SJSA1 (cell line): ENCODE data around the gene CLSTN3. TPM values are rescaled to one million over a fixed set of nuclear protein-coding genes. Genes with fewer than 3 reads are reported as not detected.
"Not testable (repeated sequence)": the region's sequence is repeated elsewhere in the genome, so short reads cannot be mapped to it uniquely, and the experiment has no call there.

Source experiments
- DNase-seq, 2 experiments: peaks; one replicate each; pipeline ENCODE4 v3.0.0-alpha.2; 2015 to 2020; ENCODE audit warnings: low spot score in 2 of 2, low read depth in 1 of 2
- H3K27ac ChIP-seq: fragments of 250-450 bp; sonication (Bioruptor Pico); 2 replicates; pipeline ENCODE4 v1.5.1; 2020; ENCODE audit warnings: mild to moderate bottlenecking, moderate library complexity
- H3K27me3 ChIP-seq: fragments of 250-450 bp; sonication (Bioruptor Pico); replicated peaks from 2 replicates; pipeline ENCODE4 v1.5.1; 2020; ENCODE audit warnings: mild to moderate bottlenecking, moderate library complexity
- H3K36me3 ChIP-seq: fragments of 250-450 bp; sonication (Bioruptor Pico); 2 replicates; pipeline ENCODE4 v1.5.1; 2020; ENCODE audit warnings: mild to moderate bottlenecking
- H3K4me1 ChIP-seq: fragments of 250-450 bp; sonication (Bioruptor Pico); replicated peaks from 2 replicates; pipeline ENCODE4 v1.6.1; 2021; ENCODE audit warnings: mild to moderate bottlenecking
- H3K4me3 ChIP-seq: fragments of 250-450 bp; sonication (Bioruptor Pico); 2 replicates; pipeline ENCODE4 v1.5.1; 2020; ENCODE audit warnings: mild to moderate bottlenecking
- H3K9me3 ChIP-seq: fragments of 250-450 bp; sonication (Bioruptor Pico); replicated peaks from 2 replicates; pipeline ENCODE4 v1.5.1; 2020; ENCODE audit warnings: mild to moderate bottlenecking
- total RNA-seq: library from RNA; depleted of rRNA; stranded (reverse); fragments of >200 nt; shearing (Covaris generic); gene quantifications from 2 replicates; pipeline ENCODE4 v1.2.3, GENCODE V29; 2014

Gene CLSTN3
- total RNA-seq, 1 experiment from 2014 or later = 0.82 TPM

DNA sequence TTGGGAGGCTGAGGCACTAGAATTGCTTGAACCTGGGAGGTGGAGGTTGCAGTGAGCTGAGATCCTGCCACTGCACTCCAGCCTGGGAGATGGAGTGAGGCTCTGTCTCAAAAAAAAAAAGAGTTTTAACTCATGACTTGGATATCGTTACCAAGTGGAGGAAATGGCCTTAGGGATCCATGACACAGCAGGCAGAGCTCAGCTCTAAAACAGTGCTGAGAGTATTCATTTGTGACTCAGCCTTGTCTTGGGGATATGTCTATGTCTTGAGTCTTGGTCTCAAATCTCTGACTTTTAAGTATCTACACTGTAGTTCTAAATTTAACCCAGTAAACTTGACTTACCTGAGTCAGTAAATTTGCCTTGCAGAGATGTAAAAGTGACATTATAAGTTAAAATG is 50.5 kb downstream of the CLSTN3 start:
- Histone ChIP-seq H3K9me3 (0 out of 2 replicates have a peak, but pooled peaks cover 3% of the 10 kb centered on the region), H3K27me3 (no peaks in the 10 kb centered on the region; the same call in 1 of the 2 replicates), H3K36me3 (no peaks in the 10 kb centered on the region), H3K4me1 (no peaks in the 10 kb centered on the region), H3K4me3 (no peak overlapping the region), H3K27ac (no peak overlapping the region)
- no peak for DNase-seq

DNA sequence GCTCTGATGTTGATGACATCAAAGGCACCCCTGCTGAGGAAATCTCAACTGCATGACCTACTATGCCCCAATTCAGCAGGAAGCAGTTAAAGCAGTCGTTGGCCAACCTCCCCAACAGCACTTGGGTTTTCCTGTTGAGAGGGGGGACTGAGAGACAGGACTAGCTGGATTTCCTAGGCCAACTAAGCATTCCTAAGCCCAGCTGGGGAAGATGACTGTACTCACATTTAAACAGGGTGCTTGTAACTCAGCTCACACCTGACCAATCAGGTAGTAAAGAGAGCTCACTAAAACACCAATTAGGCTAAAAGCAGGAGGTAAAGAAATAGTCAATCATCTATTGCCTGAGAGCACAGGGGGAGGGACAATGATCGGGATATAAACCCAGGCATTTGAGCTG is 55.9 kb downstream of the CLSTN3 start:
- DNase-seq, H3K9me3 ChIP-seq: not testable (repeated sequence)

DNA sequence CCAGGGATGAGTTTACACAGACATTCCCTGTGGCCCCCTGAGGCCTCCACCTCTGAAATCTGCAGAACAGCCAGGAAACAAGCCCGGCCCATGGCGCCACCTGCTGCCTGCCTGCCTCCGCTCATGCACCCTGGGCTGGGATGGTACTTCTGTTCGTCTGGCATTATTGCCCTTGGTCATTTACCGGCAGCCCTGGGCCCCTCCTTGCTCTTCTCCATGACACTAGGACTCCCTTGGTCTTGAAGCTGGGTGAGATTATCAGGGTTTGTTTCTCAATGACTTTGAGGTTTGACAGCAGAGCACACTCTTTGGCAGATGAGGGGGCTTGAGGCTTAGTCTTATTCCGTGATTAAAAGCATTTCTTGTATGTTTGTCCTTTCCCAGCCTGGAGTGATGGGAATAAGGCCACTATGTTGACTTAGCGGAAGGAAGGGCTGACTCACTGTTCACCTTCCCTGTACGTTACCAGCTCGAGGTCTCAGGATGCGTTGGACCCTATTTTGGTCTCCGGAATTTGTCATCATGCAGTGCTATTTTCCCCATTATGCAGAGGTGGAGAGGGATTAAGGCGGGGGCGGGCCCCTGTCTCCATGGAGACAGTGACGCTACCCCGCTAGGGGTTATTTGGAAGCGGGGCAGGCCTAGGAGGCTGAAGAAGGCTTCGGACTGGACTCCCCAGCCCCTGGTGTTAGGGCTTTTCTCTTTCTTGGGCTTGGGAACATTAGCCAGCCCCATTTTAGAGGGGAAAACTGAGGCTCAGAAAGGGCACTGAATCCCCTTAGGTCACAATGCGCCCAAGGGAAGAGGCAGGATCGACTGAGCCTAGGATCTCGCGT is 58.6 kb downstream of the CLSTN3 start:
- Histone ChIP-seq H3K9me3 (no peaks in the 10 kb centered on the region), H3K27ac (peak overlapping the region; percentile 54), H3K4me1 (peaks cover 24% of the 10 kb centered on the region), H3K4me3 (peak overlapping the region; percentile 73), H3K36me3 (peaks cover 15% of the 10 kb centered on the region), H3K27me3 (no peaks in the 10 kb centered on the region)
- peak; percentile 63 to 70 for DNase-seq

More for the DNA sequence above, 55.9 kb downstream of the CLSTN3 start:
- H3K36me3 ChIP-seq, H3K4me3 ChIP-seq, H3K27me3 ChIP-seq, H3K27ac ChIP-seq: not testable (repeated sequence)
- H3K4me1 ChIP-seq = peaks cover 24% of the 10 kb centered on the region

DNA sequence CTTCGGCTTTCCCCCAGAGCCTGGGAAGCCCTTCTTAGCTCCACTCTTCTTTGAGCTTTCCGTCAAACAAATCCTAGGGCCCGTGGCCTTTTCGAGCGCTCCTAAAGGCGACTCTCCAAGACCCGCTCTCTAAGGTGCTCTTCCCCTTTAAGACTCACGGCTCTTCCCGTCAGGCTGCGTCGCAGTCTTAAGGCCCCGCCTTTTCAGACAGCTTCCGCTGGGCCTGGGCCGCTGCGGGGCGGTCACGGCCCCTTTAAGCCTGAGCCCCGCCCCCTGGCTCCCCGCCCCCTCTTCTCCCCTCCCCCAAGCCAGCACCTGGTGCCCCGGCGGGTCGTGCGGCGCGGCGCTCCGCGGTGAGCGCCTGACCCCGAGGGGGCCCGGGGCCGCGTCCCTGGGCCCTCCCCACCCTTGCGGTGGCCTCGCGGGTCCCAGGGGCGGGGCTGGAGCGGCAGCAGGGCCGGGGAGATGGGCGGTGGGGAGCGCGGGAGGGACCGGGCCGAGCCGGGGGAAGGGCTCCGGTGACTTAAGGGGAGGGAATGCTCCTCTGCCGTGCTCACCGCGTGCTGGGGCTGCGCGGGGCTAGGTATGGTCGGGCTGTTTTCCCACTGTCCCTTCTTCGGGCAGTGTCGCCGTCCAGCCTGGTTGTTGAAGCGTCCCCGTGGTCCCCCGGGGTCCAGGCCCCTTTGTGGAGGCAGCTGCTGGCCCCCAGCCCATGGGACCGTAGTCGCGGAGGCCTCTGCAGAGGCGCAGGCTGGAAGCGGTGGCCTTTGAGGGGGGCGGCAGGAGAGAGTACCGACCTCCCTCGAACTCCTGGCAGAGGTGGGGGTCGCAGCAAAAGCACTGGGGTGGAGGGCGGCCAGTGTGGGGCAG is 59.5 kb downstream of the CLSTN3 start, which contains the start of gene PEX5:
Gene PEX5 (plus strand): TSS at position 289 of the 870 bp plus-strand sequence. CDS start 692 bp downstream, outside the sequence.
- H3K27ac ChIP-seq = peak within 1 kb of the TSS; percentile 54
- peak within 1 kb of the TSS; percentile 73 for H3K4me3 ChIP-seq
- H3K9me3 ChIP-seq = no peaks in the 10 kb centered on the region
- H3K27me3 ChIP-seq = no peaks in the 10 kb centered on the region
- peaks cover 17% of the 10 kb centered on the region for H3K36me3 ChIP-seq
- DNase-seq = peak; percentile 80 to 89
- H3K4me1 ChIP-seq = peaks cover 24% of the 10 kb centered on the region

DNA sequence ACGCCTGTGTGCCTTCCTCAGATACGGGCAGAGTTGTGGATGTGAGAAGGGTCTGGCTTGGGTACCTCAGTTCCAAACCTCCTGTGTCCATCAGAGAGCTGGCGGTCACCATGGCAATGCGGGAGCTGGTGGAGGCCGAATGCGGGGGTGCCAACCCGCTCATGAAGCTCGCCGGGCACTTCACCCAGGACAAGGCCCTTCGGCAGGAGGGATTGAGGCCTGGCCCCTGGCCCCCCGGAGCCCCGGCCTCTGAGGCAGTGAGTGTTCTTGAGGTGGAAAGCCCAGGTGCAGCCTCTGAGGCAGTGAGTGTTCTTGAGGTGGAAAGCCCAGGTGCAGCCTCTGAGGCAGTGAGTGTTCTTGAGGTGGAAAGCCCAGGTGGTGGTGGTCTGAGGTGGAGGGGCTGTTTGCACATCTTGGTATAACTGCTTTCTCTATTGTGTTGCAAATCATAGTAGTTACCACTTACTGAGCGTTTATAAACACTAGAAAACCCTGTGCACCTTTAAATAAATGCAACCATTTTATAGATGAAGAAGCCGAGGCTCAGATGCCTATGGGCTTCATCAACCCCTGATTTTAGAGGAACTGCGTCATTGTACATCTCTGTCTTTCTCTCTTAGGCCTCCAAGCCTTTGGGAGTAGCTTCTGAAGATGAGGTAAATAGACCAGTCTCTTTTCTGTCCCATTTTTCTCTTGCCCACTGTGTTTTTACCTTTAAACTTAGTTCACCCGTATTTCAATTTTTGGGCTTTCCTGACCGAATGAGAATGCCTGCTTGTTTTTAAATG is 60.3 kb downstream of the CLSTN3 start:
- Histone ChIP-seq H3K36me3 (peaks cover 20% of the 10 kb centered on the region), H3K4me3 (peak overlapping the region; percentile 73), H3K9me3 (no peaks in the 10 kb centered on the region), H3K27ac (no peak overlapping the region), H3K4me1 (peaks cover 24% of the 10 kb centered on the region), H3K27me3 (no peaks in the 10 kb centered on the region)
- DNase-seq = no peak

DNA sequence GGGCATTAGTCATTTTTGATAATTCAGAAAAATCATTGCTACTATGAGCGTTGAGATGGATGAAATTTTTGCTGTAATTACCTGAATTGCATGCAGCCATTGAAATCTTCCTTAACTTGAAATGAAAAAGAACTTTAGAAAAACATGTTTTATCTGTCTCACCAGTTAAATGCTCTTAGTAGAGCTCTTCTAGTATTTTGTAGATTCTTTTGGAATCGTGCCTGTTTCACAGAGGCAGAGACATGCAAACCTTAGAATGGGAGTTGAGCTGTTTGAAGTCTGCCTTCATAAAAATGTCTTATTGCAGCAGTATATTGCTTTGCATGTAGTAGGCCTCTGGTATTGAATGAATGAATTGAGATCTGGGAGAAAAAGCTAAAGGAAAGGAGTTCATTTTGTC is 63.5 kb downstream of the CLSTN3 start:
- no peaks in the 10 kb centered on the region for H3K9me3 ChIP-seq
- no peak overlapping the region for H3K4me3 ChIP-seq
- no peak for DNase-seq
- no peaks in the 10 kb centered on the region for H3K27me3 ChIP-seq
- no peak overlapping the region for H3K27ac ChIP-seq
- peaks cover 20% of the 10 kb centered on the region for H3K36me3 ChIP-seq
- H3K4me1 ChIP-seq = peaks cover 15% of the 10 kb centered on the region

DNA sequence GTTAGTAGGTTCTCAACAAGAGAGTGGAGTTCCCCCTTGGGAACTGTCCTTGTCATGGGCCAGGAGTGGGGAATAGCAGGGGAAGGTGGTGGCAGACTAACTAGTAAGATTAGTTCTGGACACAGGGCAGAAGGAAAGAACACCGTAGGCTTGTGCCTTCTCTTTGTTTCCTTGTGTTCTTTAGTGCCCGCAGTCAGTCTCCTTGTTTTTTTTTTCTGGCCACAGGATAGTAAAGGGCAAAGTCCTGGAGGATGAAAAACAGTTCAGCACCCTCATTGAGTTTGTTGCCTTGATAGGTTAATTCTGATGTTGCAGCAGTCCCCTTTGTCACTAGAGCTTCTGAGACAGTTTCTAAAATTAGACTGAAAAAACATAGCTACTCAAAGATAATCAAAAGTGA is 67.7 kb downstream of the CLSTN3 start:
- peaks cover 27% of the 10 kb centered on the region for H3K36me3 ChIP-seq
- no peak overlapping the region for H3K4me3 ChIP-seq
- H3K9me3 ChIP-seq = no peaks in the 10 kb centered on the region
- no peak for DNase-seq
- H3K27ac ChIP-seq = no peak overlapping the region
- H3K4me1 ChIP-seq = no peaks in the 10 kb centered on the region
- H3K27me3 ChIP-seq = no peaks in the 10 kb centered on the region

DNA sequence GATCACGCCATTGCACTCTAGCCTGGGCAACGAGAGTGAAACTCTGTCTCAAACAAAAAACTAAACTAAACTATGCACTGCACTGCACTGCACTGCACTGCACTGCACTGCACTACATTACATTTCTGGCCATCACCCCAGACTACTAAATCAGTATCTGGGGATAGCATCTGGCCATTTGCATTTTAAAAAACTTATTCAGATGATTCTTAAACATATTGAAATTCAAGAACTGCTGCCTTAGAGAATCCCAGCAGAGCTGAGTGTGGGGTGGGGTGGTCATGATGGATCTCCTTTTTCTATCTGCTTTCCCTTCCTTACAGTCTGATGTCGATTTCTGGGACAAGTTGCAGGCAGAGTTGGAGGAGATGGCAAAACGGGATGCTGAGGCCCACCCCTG is 72.9 kb downstream of the CLSTN3 start:
- Histone ChIP-seq H3K36me3 (peaks cover 44% of the 10 kb centered on the region), H3K27me3 (no peaks in the 10 kb centered on the region), H3K27ac (no peak overlapping the region), H3K4me3 (no peak overlapping the region), H3K9me3 (no peaks in the 10 kb centered on the region), H3K4me1 (no peaks in the 10 kb centered on the region)
- DNase-seq = no peak

DNA sequence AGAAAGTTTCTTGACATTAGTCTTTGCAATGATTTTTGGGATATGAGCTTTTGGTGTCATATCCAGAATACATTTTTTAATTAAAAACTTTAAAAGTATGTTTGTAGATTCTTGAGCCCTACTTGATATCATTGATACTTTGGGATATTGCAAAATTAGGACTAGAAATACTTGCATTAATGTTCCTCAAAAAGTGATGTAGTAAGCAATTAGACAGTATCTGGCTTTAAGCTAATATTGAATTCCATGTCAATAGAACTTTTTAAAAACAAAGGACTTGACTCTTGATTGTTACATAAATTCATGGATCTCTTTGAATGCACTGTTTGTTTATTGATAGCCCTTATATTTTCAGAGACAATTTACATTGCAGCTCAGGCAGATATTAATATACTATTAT is 74.9 kb downstream of the CLSTN3 start:
- no peak for DNase-seq
- Histone ChIP-seq H3K9me3 (no peaks in the 10 kb centered on the region), H3K27ac (no peak overlapping the region), H3K36me3 (peaks cover 58% of the 10 kb centered on the region), H3K27me3 (no peaks in the 10 kb centered on the region), H3K4me3 (no peak overlapping the region), H3K4me1 (no peaks in the 10 kb centered on the region)

DNA sequence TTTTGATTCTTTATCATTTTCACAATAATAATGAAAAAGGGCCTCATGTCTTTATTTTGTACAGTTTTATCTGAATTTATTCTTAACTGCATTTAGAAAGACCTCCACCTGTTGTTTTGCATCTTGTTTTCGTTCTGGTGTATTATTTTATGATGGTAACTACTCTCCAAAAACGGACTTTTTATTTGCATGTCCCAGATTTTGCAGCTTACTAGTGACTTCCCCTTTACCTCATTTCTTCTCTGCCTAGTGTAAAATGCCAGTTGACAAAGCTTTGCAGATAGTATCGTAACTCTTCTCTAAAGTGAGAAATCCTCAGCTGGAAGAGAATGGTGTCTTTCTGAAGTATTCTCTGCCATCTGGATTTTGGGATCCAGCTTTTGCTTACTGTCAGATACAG is 76.5 kb downstream of the CLSTN3 start:
- peaks cover 55% of the 10 kb centered on the region for H3K36me3 ChIP-seq
- no peaks in the 10 kb centered on the region for H3K4me1 ChIP-seq
- DNase-seq = no peak
- no peaks in the 10 kb centered on the region for H3K27me3 ChIP-seq
- no peak overlapping the region for H3K27ac ChIP-seq
- H3K4me3 ChIP-seq = no peak overlapping the region
- no peaks in the 10 kb centered on the region for H3K9me3 ChIP-seq

DNA sequence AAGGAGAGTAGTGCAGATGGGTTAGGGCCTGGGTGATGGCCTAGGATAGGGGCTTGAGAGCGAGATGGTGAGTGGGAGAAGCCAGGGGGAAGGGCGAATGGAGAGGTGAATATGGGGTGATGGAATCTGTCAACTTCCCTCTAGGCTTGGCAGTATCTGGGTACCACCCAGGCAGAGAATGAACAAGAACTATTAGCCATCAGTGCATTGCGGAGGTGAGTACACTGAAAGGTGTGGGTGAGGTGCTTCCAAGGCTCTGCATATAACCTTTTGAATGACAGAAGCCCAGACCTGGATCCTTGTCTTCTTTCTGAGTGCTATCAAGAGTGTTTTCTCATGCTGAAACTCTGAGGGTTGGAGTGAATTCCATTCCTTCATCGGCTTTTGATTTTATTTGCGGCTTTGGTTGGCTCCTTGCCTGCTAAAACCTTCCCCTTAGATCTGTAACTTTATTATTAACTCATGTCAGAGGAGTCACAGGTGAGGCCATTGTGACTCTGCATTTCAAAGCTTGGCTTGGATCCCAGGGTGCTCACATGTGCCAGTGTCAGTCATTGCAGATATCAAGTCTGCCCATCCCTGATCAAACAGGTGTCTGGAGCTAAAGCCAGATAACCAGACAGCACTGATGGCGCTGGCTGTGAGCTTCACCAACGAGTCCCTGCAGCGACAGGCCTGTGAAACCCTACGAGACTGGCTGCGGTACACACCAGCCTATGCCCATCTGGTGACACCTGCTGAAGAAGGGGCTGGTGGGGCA is 77.9 kb downstream of the CLSTN3 start:
- H3K4me1 ChIP-seq = no peaks in the 10 kb centered on the region
- H3K27me3 ChIP-seq = no peaks in the 10 kb centered on the region
- peaks cover 43% of the 10 kb centered on the region for H3K36me3 ChIP-seq

More for the DNA sequence above, 77.9 kb downstream of the CLSTN3 start:
- Histone ChIP-seq H3K9me3 (no peaks in the 10 kb centered on the region), H3K4me3 (no peak overlapping the region), H3K27ac (no peak overlapping the region)
- DNase-seq = no peak
